Activated T-helper 1 cell treated with anti-CD3 and anti-CD28 coated beads, Interleukin-12 subunit alpha, Interleukin-12 subunit beta, Interleukin-2, Interleukin-4 antibody, amounts not matched to agents 30 ng/mL and 10 ng/mL and 1 ng/mL, durations not matched to agents 14 hours and 24 hours and 36 hours (primary cell): ENCODE measurements around the gene PRICKLE4. TPM values are rescaled to one million over a fixed set of nuclear protein-coding genes. Genes with fewer than 3 reads are reported as not detected.

Experiments used
- DNase-seq: peaks from one replicate; pipeline ENCODE4 v3.0.0; 2021; ENCODE audit warnings: low spot score
- H3K27ac Mint-ChIP-seq: one replicate; pipeline ENCODE4 v1.8.0; 2021; ENCODE audit warnings: mild to moderate bottlenecking, mixed read lengths
- H3K27me3 Mint-ChIP-seq: one replicate; pipeline ENCODE4 v1.8.0; 2022; ENCODE audit warnings: mild to moderate bottlenecking, moderate library complexity, mixed read lengths; ENCODE audit not compliant: insufficient read depth
- H3K36me3 Mint-ChIP-seq: one replicate; pipeline ENCODE4 v1.8.0; 2021; ENCODE audit warnings: low read depth, mixed read lengths
- H3K4me1 Mint-ChIP-seq: one replicate; pipeline ENCODE4 v1.8.0; 2021; ENCODE audit warnings: low read depth, mixed read lengths
- H3K4me3 Mint-ChIP-seq: one replicate; pipeline ENCODE4 v1.8.0; 2021; ENCODE audit warnings: mild to moderate bottlenecking, moderate library complexity, mixed read lengths
- H3K9me3 Mint-ChIP-seq: one replicate; pipeline ENCODE4 v1.8.0; 2021; ENCODE audit warnings: mixed read lengths
- intact Hi-C: fragments of 100-400 bp; cut with micrococcal nuclease; formaldehyde crosslinking; loops from one replicate; pipeline ENCODE4 v1.15.1; 2024
- total RNA-seq: library from RNA; stranded (reverse); gene quantifications from 2 replicates; pipeline ENCODE4 v1.2.3, GENCODE V29; 2022

The PRICKLE4 gene
- total RNA-seq, 1 donor from 2014 or later = not detected

DNA sequence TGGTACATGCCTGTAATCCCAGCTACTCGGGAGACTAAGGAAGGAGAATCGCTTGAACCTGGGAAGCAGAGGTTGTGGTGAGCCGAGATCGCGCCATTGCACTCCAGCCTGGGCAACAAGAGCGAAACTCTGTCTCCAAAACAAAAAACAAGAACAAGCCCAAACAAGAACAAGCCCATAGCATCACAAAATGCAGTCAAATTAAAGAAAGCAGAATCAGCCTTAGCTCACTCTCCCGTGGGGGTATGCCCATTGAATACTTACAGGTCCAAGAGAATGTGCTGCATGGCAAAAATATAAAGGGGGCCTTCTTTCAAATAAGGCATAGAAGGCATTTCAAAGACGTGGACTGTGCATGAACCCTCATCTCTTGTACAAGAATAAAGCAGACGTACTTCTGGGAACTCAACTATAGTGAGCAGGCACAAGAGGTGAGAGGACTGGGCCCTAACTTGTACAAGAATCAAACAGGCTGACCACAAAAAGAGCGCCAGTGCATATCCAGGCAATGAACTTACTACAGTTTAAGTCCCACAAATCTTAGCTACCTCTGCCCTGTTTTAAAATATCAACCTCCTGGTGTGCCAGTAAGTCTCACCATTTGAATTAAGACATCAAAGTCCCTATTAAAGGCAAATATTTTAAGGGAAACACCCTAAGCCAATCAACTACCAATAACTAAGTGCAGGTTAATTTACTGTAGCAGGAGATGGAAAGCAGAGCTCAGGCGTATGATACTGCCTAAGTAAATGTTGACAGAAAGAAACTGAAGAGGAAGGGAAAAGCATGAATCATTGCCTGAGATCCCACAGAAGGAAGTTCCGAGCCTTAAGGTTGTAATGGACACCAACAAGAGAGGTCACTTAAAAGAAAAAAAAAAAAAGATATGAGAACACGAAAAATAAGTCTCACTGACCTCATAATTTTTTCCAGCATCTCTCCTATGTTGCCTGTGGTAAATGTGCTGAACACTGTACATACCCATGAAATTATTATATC lies 44.3 kb downstream of the PRICKLE4 start:
- Mint-ChIP-seq H3K4me1 (no peaks in the 10 kb centered on the region), H3K9me3 (no peaks in the 10 kb centered on the region), H3K27ac (no peak overlapping the region), H3K27me3 (no peaks in the 10 kb centered on the region), H3K36me3 (no peaks in the 10 kb centered on the region), H3K4me3 (no peak overlapping the region)
- DNase-seq = no peak
- intact Hi-C loops = no loop called here

DNA sequence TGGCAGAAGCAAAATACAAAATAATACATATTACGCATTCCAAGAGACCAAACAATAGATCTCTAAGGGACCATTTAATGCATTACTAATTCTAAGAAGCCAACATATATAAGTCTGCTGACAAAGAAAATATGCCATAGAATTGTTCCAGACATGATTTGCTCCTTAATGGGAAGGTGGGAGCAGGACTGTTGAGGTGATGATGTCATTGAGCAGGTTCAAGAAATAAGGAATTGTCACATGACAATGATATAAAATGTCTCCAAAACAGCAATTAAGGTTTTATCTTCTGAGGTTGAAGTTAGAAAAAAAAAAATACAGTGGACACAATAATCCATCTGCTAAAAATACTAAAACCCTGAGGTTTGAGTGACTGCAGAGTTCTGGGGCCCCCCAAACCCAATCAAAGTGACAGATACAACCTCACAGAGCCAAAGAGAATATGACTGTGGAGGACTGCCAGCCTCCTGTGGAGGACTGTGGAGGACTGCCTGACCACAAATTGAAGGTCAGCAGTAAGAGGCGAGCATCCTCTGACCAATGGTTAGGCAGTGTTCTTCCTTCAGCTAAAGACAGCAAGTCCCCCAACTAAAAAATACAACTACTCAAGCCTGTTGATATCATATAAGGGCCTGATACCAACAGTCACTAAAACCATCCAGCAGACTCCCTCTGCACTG lies 45.9 kb downstream of the PRICKLE4 start:
- Mint-ChIP-seq H3K4me3 (no peak overlapping the region), H3K27ac (no peak overlapping the region), H3K36me3 (no peaks in the 10 kb centered on the region), H3K4me1 (no peaks in the 10 kb centered on the region), H3K27me3 (no peaks in the 10 kb centered on the region), H3K9me3 (no peaks in the 10 kb centered on the region)
- intact Hi-C loops = no loop called here
- no peak for DNase-seq

DNA sequence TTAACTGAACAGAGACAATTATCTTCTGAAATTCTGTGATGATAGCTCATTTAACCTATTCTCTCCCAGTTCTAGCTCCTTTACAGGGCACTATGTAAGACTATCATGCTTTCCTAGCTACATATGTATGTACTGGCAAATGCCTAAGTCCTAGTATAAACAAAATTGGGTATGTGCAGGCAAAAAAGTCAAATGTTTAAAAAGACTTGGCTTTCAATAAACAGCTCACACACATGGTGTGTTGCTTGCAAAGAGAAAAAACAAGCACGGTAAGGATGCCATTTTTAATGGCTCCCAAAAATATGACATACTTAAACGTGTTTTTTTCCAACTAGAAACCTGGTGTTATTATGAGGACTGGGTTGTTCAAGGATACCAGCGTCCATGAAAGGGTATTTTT lies 51.7 kb downstream of the PRICKLE4 start:
- no peaks in the 10 kb centered on the region for H3K4me1 Mint-ChIP-seq
- no peak overlapping the region for H3K27ac Mint-ChIP-seq
- no peak overlapping the region for H3K4me3 Mint-ChIP-seq
- intact Hi-C loops = no loop called here
- no peak for DNase-seq
- H3K9me3 Mint-ChIP-seq = no peaks in the 10 kb centered on the region
- H3K36me3 Mint-ChIP-seq = no peaks in the 10 kb centered on the region
- H3K27me3 Mint-ChIP-seq = peaks cover 4% of the 10 kb centered on the region

GRCh38 chr6:41836022-41836659 lies 55.6 kb downstream of the PRICKLE4 start:
- Mint-ChIP-seq H3K27me3 (peaks cover 6% of the 10 kb centered on the region), H3K4me1 (no peaks in the 10 kb centered on the region), H3K36me3 (no peaks in the 10 kb centered on the region), H3K9me3 (no peaks in the 10 kb centered on the region), H3K27ac (no peak overlapping the region), H3K4me3 (no peak overlapping the region)
- DNase-seq = no peak
- intact Hi-C loops = no loop called here

GRCh38 chr6:41836660-41837052 lies 56.1 kb downstream of the PRICKLE4 start:
- no peaks in the 10 kb centered on the region for H3K9me3 Mint-ChIP-seq
- H3K27ac Mint-ChIP-seq = no peak overlapping the region
- H3K4me3 Mint-ChIP-seq = no peak overlapping the region
- DNase-seq = no peak
- no peaks in the 10 kb centered on the region for H3K4me1 Mint-ChIP-seq
- H3K36me3 Mint-ChIP-seq = no peaks in the 10 kb centered on the region
- H3K27me3 Mint-ChIP-seq = peaks cover 6% of the 10 kb centered on the region
- intact Hi-C loops = no loop called here

Other genes starting within 250 kb of the PRICKLE4 start
- gene FOXP4, start 234.4 kb upstream of the PRICKLE4 start, total RNA-seq = 21.6 and 24.0 TPM in 2 replicates
- not detected in 2 replicates for gene MDFI, start 142.3 kb upstream of the PRICKLE4 start, total RNA-seq
- 15.6 and 17.2 TPM in 2 replicates for gene TFEB, start 45.2 kb upstream of the PRICKLE4 start, total RNA-seq
- 0.60 TPM in 1 of 2 replicates, not detected in the other for gene PGC, start 33.4 kb upstream of the PRICKLE4 start, total RNA-seq
- 5.2 and 5.3 TPM in 2 replicates for gene FRS3, start 882 bp upstream of the PRICKLE4 start, total RNA-seq
- gene TOMM6, start 6.9 kb downstream of the PRICKLE4 start, total RNA-seq = 334 and 338 TPM in 2 replicates
- gene USP49, start 114.6 kb downstream of the PRICKLE4 start, total RNA-seq = 4.8 and 5.3 TPM in 2 replicates
- 19.0 and 23.8 TPM in 2 replicates for gene MED20, start 140.4 kb downstream of the PRICKLE4 start, total RNA-seq
- gene BYSL, start 140.7 kb downstream of the PRICKLE4 start, total RNA-seq = 82.9 and 88.5 TPM in 2 replicates
- gene CCND3, start 161.0 kb downstream of the PRICKLE4 start, total RNA-seq = 351 and 356 TPM in 2 replicates